Astrocyte of the spinal cord (primary cell): ENCODE results near the gene SCG5.

Experiments used
- DNase-seq: peaks from one replicate; pipeline ENCODE4 v3.0.0; 2011; ENCODE audit warnings: low read depth, low spot score
- H3K4me3 ChIP-seq: 2 replicates; pipeline ENCODE4 v1.5.1; 2011; ENCODE audit warnings: low read depth, mild to moderate bottlenecking, low read length, moderate library complexity
- in situ Hi-C: cut with HindIII; loops from 2 replicates; pipeline ENCODE4 v1.10.0; 2017; ENCODE audit warnings: low sequenced_read_pairs
- TF ChIP-seq, protein P1 (sequence below): IDR thresholded peaks from 2 replicates; pipeline ENCODE4 v1.5.1; 2012; ENCODE audit warnings: low read depth, mild to moderate bottlenecking, low read length, inconsistent platforms

Gene SCG5

DNA sequence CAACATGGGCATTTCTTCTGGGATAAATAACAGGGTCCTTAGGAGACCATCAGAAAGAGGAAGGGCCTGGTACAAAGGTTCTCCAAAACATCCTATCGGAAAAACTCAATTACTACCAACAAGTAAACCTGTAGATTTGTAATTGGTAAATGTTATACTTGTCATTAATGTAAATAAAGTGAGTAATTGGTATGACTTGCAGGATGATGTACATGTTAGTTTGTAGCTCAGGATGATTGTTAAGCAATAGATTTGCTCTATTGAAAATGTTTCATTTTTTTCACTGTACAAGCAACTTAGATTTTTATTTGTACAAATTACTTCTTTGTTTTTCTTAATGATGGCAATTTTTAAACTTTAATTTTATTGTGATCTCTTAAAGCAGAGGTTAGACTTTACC is 3.8 kb upstream of the SCG5 start:
- no peak for DNase-seq
- TF ChIP-seq, protein P1, sequence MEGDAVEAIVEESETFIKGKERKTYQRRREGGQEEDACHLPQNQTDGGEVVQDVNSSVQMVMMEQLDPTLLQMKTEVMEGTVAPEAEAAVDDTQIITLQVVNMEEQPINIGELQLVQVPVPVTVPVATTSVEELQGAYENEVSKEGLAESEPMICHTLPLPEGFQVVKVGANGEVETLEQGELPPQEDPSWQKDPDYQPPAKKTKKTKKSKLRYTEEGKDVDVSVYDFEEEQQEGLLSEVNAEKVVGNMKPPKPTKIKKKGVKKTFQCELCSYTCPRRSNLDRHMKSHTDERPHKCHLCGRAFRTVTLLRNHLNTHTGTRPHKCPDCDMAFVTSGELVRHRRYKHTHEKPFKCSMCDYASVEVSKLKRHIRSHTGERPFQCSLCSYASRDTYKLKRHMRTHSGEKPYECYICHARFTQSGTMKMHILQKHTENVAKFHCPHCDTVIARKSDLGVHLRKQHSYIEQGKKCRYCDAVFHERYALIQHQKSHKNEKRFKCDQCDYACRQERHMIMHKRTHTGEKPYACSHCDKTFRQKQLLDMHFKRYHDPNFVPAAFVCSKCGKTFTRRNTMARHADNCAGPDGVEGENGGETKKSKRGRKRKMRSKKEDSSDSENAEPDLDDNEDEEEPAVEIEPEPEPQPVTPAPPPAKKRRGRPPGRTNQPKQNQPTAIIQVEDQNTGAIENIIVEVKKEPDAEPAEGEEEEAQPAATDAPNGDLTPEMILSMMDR = no peak
- in situ Hi-C loops = no loop called here
- H3K4me3 ChIP-seq = no peak overlapping the region

DNA sequence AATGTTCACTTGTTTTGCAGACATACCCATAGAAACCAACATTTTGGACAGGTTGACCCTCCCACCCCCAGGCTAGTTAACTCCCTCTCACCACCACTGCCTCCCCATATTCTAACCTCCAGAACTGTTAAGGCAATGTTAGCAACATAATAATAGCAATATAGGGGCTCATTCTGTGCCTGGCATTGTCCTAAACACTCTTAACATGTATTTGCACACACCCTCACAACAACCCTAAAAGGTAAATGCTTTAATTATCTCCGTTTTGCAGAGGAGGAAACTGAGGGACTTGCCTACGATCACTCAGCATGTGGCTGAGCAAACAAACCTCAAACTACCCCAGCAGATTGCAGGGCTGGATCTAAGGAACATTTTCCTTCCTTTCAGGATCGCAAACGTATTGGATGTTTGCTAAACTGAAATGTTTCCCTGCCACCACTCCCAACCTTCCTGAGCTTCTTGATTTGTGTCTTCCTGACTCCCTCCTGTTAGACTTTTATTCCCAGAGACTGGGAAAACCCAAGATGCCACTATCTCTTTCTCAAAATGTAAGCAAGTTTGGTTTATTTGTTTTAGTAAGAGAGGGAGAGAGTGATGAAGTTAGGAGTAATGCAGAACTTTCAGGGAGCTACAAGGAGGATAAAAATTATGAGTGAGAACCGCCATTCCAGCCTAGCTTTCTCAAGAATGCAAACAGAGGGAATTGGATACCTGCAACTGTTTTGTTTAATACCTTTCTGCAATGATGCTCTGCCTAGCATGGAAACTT is 1.3 kb downstream of the SCG5 start:
- TF ChIP-seq, protein P1 = no peak
- in situ Hi-C loops = no loop called here
- DNase-seq = no peak
- H3K4me3 ChIP-seq = no peak overlapping the region

DNA sequence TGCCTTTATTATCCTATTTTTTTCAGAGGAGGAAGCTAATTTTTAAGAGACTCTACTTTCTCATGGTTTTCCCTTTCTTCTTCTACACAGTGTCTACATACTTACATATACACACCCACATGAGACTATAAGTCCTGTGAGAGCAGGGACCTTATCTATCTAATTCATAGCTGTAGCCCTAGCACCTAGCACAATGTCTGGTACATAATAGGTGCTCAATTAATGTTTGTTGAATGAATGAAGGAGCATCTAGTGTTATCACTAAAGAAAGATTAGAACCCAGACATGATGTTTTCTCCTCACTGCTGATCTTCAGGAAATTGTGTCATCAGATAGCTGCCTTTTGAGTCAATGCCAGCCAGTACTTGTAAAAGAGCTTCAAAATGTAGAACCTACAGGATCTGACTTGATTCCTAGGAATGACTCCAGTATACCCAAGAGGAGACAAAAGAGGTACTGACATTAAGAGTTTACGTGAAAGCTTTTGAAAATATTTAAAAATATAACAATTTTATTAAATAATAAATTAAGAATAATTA is 2.5 kb downstream of the SCG5 start:
- TF ChIP-seq, protein P1 = no peak
- no peak for DNase-seq
- in situ Hi-C loops = no loop called here
- no peak overlapping the region for H3K4me3 ChIP-seq

DNA sequence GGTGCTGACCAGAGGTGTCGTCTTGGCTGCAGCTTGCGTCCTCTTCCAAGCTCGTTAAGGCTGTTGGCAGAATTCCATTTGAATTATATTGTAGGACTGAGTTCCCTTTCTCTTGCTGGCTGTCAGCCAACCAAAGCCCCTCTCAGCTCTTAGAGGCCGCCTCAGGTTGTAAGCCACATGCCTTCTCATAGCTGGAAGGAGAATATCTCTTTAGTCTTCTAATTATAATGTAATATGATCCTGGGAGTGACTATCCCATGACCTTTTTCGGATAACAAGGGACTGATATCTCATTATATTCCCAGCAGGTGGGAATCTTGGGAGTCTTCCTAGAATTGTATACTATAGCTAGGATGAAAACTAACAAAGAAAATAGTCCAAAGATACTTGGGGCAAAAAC is 4.8 kb downstream of the SCG5 start:
- TF ChIP-seq, protein P1 = no peak
- DNase-seq = no peak
- in situ Hi-C loops = no loop called here
- no peak overlapping the region for H3K4me3 ChIP-seq

DNA sequence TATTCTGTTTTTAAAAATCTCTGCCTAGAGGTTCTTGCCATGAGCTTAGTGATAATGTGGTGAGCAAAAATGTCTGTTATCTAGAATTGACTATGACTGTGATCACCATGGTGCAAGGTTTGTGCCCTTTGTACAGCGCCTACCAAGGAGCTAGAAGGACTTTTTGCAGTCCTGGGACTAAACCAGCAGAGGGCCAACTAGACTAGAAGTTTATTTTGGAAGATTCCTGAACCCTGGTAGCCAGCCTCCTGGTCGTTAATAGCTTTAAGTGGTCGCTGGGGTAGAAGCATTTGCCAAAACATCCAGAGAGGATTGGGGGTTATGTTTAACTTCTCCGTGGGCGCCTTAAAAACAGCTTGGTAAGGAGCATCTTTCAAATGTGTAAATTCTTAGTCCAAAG is 7.8 kb downstream of the SCG5 start:
- in situ Hi-C loops = no loop called here
- no peak overlapping the region for H3K4me3 ChIP-seq
- peak; percentile 43 for DNase-seq
- TF ChIP-seq, protein P1 = peak; percentile 68

DNA sequence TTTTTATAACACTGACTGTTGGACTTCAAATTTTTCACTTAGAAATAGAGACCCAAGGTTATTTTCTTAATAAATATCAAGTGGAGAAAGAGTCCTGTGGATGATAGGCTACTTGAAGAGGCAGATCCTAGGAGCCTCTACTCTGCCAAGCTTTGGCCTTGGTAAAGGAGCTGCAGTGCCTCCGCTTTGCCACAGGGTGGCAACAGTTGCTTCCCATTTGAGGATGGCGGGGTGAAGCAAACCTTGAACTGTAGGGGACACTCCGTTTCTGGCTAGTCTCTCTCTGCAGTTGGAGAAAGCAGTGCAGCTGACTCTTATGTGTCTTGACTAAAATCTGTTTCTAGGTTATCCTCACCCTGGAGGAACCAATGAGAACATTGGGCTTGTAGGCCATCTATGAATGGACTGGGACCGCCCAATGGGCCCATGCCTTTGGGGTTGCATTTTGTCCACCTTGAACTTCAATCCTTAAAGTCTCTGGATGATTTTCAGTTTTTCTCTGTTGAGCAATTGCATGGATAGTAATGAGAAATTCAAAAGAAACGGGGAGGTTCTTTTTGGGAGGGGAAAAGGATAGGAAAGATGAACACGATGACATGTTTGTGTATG is 9.8 kb downstream of the SCG5 start:
- peak; percentile 69 for DNase-seq
- in situ Hi-C loops = loop anchor here (25.0 kb wide), 1 partner anchor 336 kb away; no protein-coding TSS in a partner anchor
- TF ChIP-seq, protein P1 = peak; percentile 97
- H3K4me3 ChIP-seq = no peak overlapping the region
